Measurements from ENCODE around the gene CDH4. TPM values are rescaled to one million over a fixed set of nuclear protein-coding genes. Genes with fewer than 3 reads are reported as not detected.

CDH4 gene
- total and polyA plus RNA-seq, 2 of the 4 experiments (the other 2 are of a cell fraction) = 1.6 to 3.5 TPM

DNA sequence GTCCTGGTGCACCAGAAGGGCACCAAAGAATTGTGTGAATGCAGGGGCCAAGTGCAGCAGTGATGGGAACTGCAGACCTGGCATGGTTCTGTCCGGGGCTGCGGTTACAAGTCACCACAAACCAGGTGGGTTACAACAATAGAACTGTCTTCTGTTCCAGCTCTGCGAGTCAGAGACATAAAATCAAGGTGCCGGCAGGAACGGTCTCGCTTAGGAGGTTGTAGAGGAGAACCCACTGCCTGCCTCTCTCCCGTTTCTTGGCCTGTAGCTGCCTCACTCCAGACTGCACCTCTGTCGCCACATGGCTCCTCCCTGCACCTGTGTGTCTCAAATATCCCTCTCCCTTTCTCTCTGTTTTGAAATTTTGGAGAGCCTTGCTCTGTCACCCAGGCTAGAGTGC, 670.4 kb downstream of the CDH4 start:
- H3K27ac ChIP-seq (ENCODE audit: insufficient read depth, low read length) = no peak overlapping the region
- no TSS peak for BruUV-seq (replicated peaks)
- H2AFZ ChIP-seq (replicated peaks; ENCODE audit: low read length, poor library complexity) = no peak overlapping the region
- H4K91ac ChIP-seq (ENCODE audit: insufficient read depth, low read depth, low read length) = no peak overlapping the region
- H3K14ac ChIP-seq (replicated peaks; ENCODE audit: low read depth, low read length) = no peak overlapping the region
- no peak overlapping the region for H3K4me3 ChIP-seq (ENCODE audit: insufficient read depth, low read depth, low read length)
- 79% methylated on average over 4 of the region's 8 CpGs; no CpG with 5 or more reads in 1 of the 2 experiments for WGBS, 2 experiments (ENCODE audit: extremely low coverage in 2 of 2, insufficient read length in 1 of 2)
- no peak overlapping the region for H3K56ac ChIP-seq (ENCODE audit: extremely low read depth, insufficient read depth, low read length)
- no peak for TF ChIP-seq SMC3 (IDR thresholded peaks at IDR 0.05; ENCODE audit: low read depth, low read length)
- TF ChIP-seq CHD1 (IDR thresholded peaks at IDR 0.05; ENCODE audit: low read depth, low read length) = no peak
- no peak for TF ChIP-seq FOS (IDR thresholded peaks at IDR 0.05; ENCODE audit: low read depth, low read length)
- no peak for TF ChIP-seq RCOR1 (IDR thresholded peaks at IDR 0.05; ENCODE audit: insufficient replicate concordance, low read length)
- TF ChIP-seq CEBPB (IDR thresholded peaks at IDR 0.05; ENCODE audit: low read depth, low read length) = no peak
- no peak for TF ChIP-seq POLR2A (IDR thresholded peaks at IDR 0.05; ENCODE audit: low read depth, low read length)
- no peak overlapping the region for H3K4ac ChIP-seq (ENCODE audit: low read depth, low read length)
- H3K9me3 ChIP-seq (ENCODE audit: control insufficient read depth, insufficient read depth, low read length) = peaks cover 11% of the 10 kb centered on the region; the same call in 1 of the 2 replicates
- H3K36me3 ChIP-seq (ENCODE audit: control insufficient read depth, insufficient read depth, low read length) = no peaks in the 10 kb centered on the region
- in situ Hi-C loops (cut with MboI; ENCODE audit: low sequenced_read_pairs) = no loop called here
- dilution Hi-C loops (cut with HindIII; ENCODE audit: low sequenced_read_pairs, unreplicated experiment) = no loop called here
- no peak overlapping the region for H2BK15ac ChIP-seq (ENCODE audit: low read depth, low read length)
- no peaks in the 10 kb centered on the region for H3K27me3 ChIP-seq (ENCODE audit: control insufficient read depth, insufficient read depth, low read length)
- no peak overlapping the region for H4K5ac ChIP-seq (ENCODE audit: low read depth, low read length)
- ChIA-PET CTCF (no interaction called here), POLR2A (ENCODE audit: unreplicated experiment) (no interaction called here)
- no peaks in the 10 kb centered on the region for H3K79me1 ChIP-seq (ENCODE audit: low read depth in 1 of 2, low read length in 2 of 2)
- no peaks in the 10 kb centered on the region for H3K4me1 ChIP-seq (ENCODE audit: control insufficient read depth, insufficient read depth, low read length)
- H3K4me2 ChIP-seq (ENCODE audit: low read depth, low read length) = no peak overlapping the region
- no peaks in the 10 kb centered on the region for H4K20me1 ChIP-seq (ENCODE audit: insufficient read depth, low read length)
- H3K18ac ChIP-seq (ENCODE audit: low read depth, low read length) = no peak overlapping the region
- no peak overlapping the region for H2BK20ac ChIP-seq (ENCODE audit: low read depth, low read length)
- intact Hi-C loops (cut with micrococcal nuclease) = no loop called here
- H2BK5ac ChIP-seq (ENCODE audit: low read depth, low read length, poor library complexity, severe bottlenecking) = no peak overlapping the region
- no peak overlapping the region for H4K8ac ChIP-seq (ENCODE audit: low read depth in 2 of 2, low read length in 2 of 2)
- no peak overlapping the region for H3K9ac ChIP-seq (ENCODE audit: low read depth, low read length)
- no peak overlapping the region for H2AK9ac ChIP-seq (replicated peaks; ENCODE audit: low read depth, low read length, poor library complexity)
- no peak overlapping the region for H3K23ac ChIP-seq (ENCODE audit: low read depth, low read length)
- H3K9me1 ChIP-seq (ENCODE audit: insufficient read depth, low read length) = no peaks in the 10 kb centered on the region
- H2AK5ac ChIP-seq (ENCODE audit: low read depth, low read length) = no peak overlapping the region
- DNase-seq = no peak
- no peak for ATAC-seq (ENCODE audit: low read depth)
- no peak overlapping the region for H2BK120ac ChIP-seq (ENCODE audit: low read depth, low read length)

Measured in IMR-90 (cell line).